A549 (cell line): ENCODE data around the gene KSR1. TPM values are rescaled to one million over a fixed set of nuclear protein-coding genes. Genes with fewer than 3 reads are reported as not detected.
"Not testable (repeated sequence)": the region's sequence is repeated elsewhere in the genome, so short reads cannot be mapped to it uniquely, and the experiment has no call there.

ENCODE experiments used
- ATAC-seq, 2 experiments: fragments of 200-7000 bp in 1 of 2; fragments of >200 bp in 1 of 2; cut with Nextera tagmentation in 1 of 2; cut with Tn5 transposase in 1 of 2; 3 replicates each; pipeline versions ENCODE4 v1.8.0 to v1.9.1; 2018 to 2020; ENCODE audit warnings: mild to moderate bottlenecking in 1 of 2, moderate library complexity in 1 of 2
- CTCF ChIA-PET: fragments of 300-600 bp; sonication (Branson Sonifier 250); formaldehyde crosslinking; extraction: SDS; loops from one replicate; lab custom pipeline; 2021; ENCODE audit warnings: antibody characterized with exemption, inconsistent platforms; lab: Yijun Ruan, JAX
- POLR2A ChIA-PET: fragments of 350-600 bp; formaldehyde crosslinking; extraction: SDS; loops from one replicate; lab custom pipeline; 2021; ENCODE audit warnings: antibody characterized with exemption, inconsistent platforms; lab: Yijun Ruan, JAX
- DNase-seq, 2 experiments: peaks; one replicate each; pipeline versions ENCODE4 v3.0.0 to v3.0.0-alpha.2; 2011 to 2016; ENCODE audit warnings: low read depth in 1 of 2, low spot score in 1 of 2
- FAIRE-seq: peaks from 2 replicates; lab custom pipeline; 2011; peaks lifted over from hg19 to GRCh38; lab: Jason Lieb, UNC
- H3K27ac ChIP-seq, 2 experiments: fragments of >200 bp; sonication (Bioruptor Twin); formaldehyde crosslinking; 3 replicates each; pipeline ENCODE4 v1.5.1; 2016 to 2017
- H3K4me1 ChIP-seq: fragments of >200 bp; sonication (Bioruptor Twin); formaldehyde crosslinking; 3 replicates; pipeline ENCODE4 v1.6.1; 2016
- H3K4me2 ChIP-seq: fragments of >200 bp; sonication (Bioruptor Twin); formaldehyde crosslinking; 3 replicates; pipeline ENCODE4 v1.6.1; 2016
- H3K4me3 ChIP-seq: fragments of >200 bp; sonication (Bioruptor Twin); formaldehyde crosslinking; 3 replicates; pipeline ENCODE4 v1.5.1; 2016
- H3K9me3 ChIP-seq: fragments of >200 bp; sonication (Bioruptor Twin); formaldehyde crosslinking; 3 replicates; pipeline ENCODE4 v1.6.1; 2016
- BHLHE40 ChIP-seq: IDR thresholded peaks from 2 replicates; pipeline ENCODE4 v1.6.1; 2012; ENCODE audit warnings: low read depth, low read length, inconsistent platforms
- EHF ChIP-seq: fragments of 250-450 bp; sonication (Bioruptor Pico); IDR thresholded peaks from 2 replicates; pipeline ENCODE4 v1.5.0; 2020; ENCODE audit warnings: mild to moderate bottlenecking
- EHMT2 ChIP-seq: fragments of 200-600 bp; sonication (generic); IDR thresholded peaks from 2 replicates; pipeline ENCODE4 v1.6.1; 2016; ENCODE audit warnings: antibody characterized with exemption, low read depth, mild to moderate bottlenecking, moderate library complexity
- FOXS1 ChIP-seq: fragments of 250-450 bp; sonication (Bioruptor Pico); IDR thresholded peaks from 2 replicates; pipeline ENCODE4 v1.5.0; 2020; ENCODE audit warnings: mild to moderate bottlenecking, moderate library complexity
- KDM1A ChIP-seq: fragments of 200-600 bp; sonication (generic); IDR thresholded peaks from 2 replicates; pipeline ENCODE4 v1.6.1; 2016; ENCODE audit warnings: low read depth, mild to moderate bottlenecking
- RAD21 ChIP-seq, 2 experiments: fragments of >200 bp in 1 of 2; sonication (Bioruptor Twin) in 1 of 2; formaldehyde crosslinking in 1 of 2; IDR thresholded peaks in 1 of 2; conservative IDR thresholded peaks in 1 of 2; 2 replicates in 1 of 2; 3 replicates in 1 of 2; pipeline ENCODE4 v1.6.1; 2012 to 2018; ENCODE audit warnings: inconsistent platforms in 1 of 2
- SMC3 ChIP-seq: fragments of >200 bp; sonication (Bioruptor Twin); formaldehyde crosslinking; IDR thresholded peaks from 3 replicates; pipeline ENCODE4 v1.6.1; 2018; ENCODE audit warnings: inconsistent platforms
- SREBF2 ChIP-seq: fragments of 450-650 bp; IDR thresholded peaks from 2 replicates; pipeline ENCODE4 v1.6.1; 2014; ENCODE audit warnings: mild to moderate bottlenecking, moderate library complexity
- TFCP2L1 ChIP-seq: fragments of 250-450 bp; sonication (Bioruptor Pico); IDR thresholded peaks from 2 replicates; pipeline ENCODE4 v1.5.0; 2021; ENCODE audit warnings: mild to moderate bottlenecking
- TP53 ChIP-seq: fragments of 250-450 bp; sonication (Bioruptor Pico); IDR thresholded peaks from 2 replicates; pipeline ENCODE4 v1.5.0; 2021; ENCODE audit warnings: mild to moderate bottlenecking, moderate library complexity
- WGBS: methylation state at CpG from one replicate; pipeline ENCODE4 v1.1.6; 2017; ENCODE audit errors: missing lambda C conversion rate; 5-methylcytosine and 5-hydroxymethylcytosine counted together
- polyA plus RNA-seq, 4 experiments: library from polyadenylated mRNA; depleted of rRNA in 3 of 4; stranded (reverse); fragments of >200 nt; fragmentation: RNase III in 1 of 4; extraction: RNeasy Plus Mini Kit Qiagen cat#74134 plus additional on column Dnase treatment in 1 of 4; gene quantifications; 2 replicates in 3 of 4; 3 replicates in 1 of 4; pipeline ENCODE4 v1.2.3, GENCODE V29; 2011 to 2017
- TF ChIP-seq, protein P1 (sequence below): fragments of 250-450 bp; sonication (Bioruptor Pico); IDR thresholded peaks from 2 replicates; pipeline ENCODE4 v1.5.0; 2020; ENCODE audit warnings: low read depth, mild to moderate bottlenecking, moderate library complexity
- TF ChIP-seq, protein P2 (sequence below): fragments of >200 bp; sonication (Bioruptor Twin); formaldehyde crosslinking; IDR thresholded peaks from 3 replicates; pipeline ENCODE4 v1.5.1; 2016

The KSR1 gene
- polyA plus RNA-seq, 2 of the 4 experiments (the other 2 are of a cell fraction), result 13.3 to 14.6 TPM

DNA sequence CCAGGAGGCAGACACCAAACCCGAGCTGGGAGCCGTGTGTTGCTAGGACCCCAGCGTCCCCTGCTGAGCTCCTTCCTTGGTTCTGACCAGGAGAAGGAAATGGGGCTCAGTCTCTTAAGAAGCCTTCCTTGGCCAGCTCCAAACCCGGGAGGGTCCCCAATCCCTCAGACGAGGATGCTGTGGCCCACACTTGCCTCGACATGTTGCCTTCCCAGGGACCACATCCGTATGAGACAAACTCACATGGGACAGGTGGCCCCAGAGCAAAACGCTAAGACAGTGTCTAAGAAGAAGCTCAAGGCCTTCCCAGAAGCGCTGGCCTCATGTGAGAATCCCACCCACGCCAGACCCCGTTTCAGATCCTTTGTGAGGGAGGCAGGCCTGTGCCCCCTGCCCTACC, 194.6 kb downstream of the KSR1 start:
- Histone ChIP-seq H3K27ac (no peak overlapping the region), H3K4me3 (no peak overlapping the region), H3K9me3 (no peaks in the 10 kb centered on the region), H3K4me1 (no peaks in the 10 kb centered on the region), H3K4me2 (no peak overlapping the region)
- TF ChIP-seq, protein P1, sequence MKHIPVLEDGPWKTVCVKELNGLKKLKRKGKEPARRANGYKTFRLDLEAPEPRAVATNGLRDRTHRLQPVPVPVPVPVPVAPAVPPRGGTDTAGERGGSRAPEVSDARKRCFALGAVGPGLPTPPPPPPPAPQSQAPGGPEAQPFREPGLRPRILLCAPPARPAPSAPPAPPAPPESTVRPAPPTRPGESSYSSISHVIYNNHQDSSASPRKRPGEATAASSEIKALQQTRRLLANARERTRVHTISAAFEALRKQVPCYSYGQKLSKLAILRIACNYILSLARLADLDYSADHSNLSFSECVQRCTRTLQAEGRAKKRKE, result no peak
- POLR2A ChIA-PET, result no interaction called here
- FAIRE-seq (no peak), ATAC-seq (no peak), DNase-seq (no peak)
- 58% methylated on average over 11 of the region's 11 CpGs for WGBS
- CTCF ChIA-PET, result interaction anchor here (0.6 to 23.8 kb wide), 49 partner anchors 11 to 1011 kb away, joined by 3 to 500 read pairs (median 4); partner anchors contain the start of genes LGALS9 and NOS2

DNA sequence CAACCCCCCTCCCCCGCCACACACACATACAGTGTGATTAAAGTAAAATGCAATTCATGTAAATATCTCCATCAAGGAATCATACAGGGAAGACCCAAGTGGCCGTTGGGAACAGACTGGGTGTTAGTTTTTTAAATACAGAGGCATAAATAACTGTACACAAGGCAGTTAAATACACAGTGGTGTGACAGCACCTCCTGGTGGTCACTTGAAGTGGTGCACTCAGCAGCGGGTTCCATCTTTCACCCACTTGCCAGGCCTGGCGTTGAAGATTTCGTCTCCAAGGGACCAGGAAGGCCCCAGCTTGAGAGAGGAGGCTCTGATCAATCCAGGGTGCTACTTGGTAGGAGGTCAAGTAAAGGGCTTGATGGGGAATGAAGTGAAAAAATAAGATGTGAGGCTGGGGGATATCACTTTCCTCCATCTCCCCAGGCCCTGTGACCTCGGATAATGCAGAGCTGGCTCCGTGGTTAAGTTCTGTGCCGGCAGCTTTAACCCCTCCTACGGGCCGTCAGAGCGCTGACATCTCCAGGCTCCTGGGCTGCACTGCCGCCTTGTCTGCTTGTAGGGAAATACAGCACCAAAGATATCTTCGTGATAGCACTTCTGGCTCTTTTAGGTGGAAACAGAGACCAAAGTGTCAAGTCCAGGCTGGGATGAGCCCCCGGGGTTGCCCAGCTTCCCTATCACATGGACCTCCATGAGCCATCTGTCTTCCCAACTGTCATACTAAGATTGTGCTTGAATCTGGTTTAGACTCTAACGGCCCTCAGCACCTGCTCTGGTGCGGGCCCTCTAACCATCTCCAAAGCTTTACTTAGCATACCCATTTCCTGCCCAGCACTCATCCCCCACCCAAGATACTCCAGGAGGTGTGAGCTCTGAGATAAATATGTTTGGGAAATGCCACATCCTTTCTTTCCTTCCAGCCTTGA, 195.4 kb downstream of the KSR1 start:
- Histone ChIP-seq H3K27ac (no peak overlapping the region), H3K4me3 (no peak overlapping the region), H3K9me3 (no peaks in the 10 kb centered on the region), H3K4me2 (no peak overlapping the region), H3K4me1 (no peaks in the 10 kb centered on the region)
- TF ChIP-seq BHLHE40 (no peak), RAD21 (conservative IDR thresholded peaks at IDR 0.05 in 1 of 2, IDR thresholded peaks at IDR 0.05 in 1 of 2) (peak; percentile 76 to 82), KDM1A (no peak), EHF (CRISPR knock-in tag) (no peak), SREBF2 (no peak), SMC3 (peak; percentile 66)
- TF ChIP-seq, protein P1, result no peak
- TF ChIP-seq, protein P2, sequence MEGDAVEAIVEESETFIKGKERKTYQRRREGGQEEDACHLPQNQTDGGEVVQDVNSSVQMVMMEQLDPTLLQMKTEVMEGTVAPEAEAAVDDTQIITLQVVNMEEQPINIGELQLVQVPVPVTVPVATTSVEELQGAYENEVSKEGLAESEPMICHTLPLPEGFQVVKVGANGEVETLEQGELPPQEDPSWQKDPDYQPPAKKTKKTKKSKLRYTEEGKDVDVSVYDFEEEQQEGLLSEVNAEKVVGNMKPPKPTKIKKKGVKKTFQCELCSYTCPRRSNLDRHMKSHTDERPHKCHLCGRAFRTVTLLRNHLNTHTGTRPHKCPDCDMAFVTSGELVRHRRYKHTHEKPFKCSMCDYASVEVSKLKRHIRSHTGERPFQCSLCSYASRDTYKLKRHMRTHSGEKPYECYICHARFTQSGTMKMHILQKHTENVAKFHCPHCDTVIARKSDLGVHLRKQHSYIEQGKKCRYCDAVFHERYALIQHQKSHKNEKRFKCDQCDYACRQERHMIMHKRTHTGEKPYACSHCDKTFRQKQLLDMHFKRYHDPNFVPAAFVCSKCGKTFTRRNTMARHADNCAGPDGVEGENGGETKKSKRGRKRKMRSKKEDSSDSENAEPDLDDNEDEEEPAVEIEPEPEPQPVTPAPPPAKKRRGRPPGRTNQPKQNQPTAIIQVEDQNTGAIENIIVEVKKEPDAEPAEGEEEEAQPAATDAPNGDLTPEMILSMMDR, result peak; percentile 83
- ATAC-seq (peak; percentile 31 to 65; a peak in 3 of 6 replicates), FAIRE-seq (no peak), DNase-seq (peak in 1 of 2 experiments; percentile 60)
- ChIA-PET CTCF (interaction anchor here (0.7 to 23.8 kb wide), 56 partner anchors 9 to 458 kb away, joined by 3 to 500 read pairs (median 4); partner anchors contain the start of genes KSR1 and LGALS9), POLR2A (no interaction called here)
- 56% methylated on average over 16 of the region's 16 CpGs for WGBS

DNA sequence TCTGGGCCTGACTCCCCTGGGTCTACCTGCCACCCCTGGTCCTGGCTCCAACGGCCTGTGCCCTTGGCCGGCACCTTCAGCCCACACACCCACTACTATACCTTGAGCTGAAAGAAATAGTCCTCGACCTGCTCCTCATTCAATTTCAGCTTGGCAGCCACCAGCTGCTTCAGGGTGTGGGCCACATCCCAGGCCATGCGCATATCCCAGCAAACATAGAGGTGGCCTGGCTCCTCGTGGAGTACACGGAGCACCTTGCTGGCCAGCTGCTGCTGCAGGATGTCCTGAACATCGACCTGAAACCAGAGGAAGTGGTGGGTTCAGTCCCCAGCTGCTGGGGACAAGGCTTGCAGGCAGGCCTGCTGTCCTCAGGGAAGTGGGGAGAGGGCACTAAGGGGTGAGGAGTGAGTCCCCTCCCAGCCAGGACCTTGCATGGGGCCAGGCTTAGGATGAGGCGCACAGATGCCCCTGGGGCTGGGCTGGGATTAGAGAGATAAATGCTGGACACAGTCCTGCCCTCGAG, 197.3 kb downstream of the KSR1 start:
- DNase-seq, H3K4me1 ChIP-seq, H3K4me3 ChIP-seq, POLR2A ChIA-PET, FAIRE-seq, H3K4me2 ChIP-seq, H3K27ac ChIP-seq, ATAC-seq, H3K9me3 ChIP-seq: not testable (repeated sequence)
- WGBS, result 66% methylated on average over 9 of the region's 9 CpGs
- CTCF ChIA-PET, result interaction anchor here (1.4 to 23.8 kb wide), 22 partner anchors 10 to 434 kb away, joined by 3 to 500 read pairs (median 9); partner anchors contain the start of gene KSR1

DNA sequence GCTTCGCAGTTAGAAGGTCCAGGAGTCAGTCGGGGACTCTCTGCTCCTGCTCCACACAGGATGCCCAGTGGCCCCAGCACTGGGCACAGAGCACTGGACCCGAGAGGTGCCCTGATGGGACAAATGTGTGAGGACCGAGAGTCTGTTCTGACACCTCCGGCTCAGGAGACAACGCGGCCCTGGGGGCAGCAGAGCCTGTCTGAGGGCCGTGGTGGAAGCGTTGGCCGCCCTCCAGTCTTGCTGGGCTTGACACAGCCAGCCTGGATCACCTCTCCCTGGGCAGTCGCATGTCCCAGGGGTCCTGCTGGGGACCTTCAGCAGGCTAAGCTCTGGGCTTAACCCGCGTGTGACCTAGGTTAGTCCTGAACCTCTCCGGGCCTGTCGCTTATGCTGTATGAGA, 197.9 kb downstream of the KSR1 start:
- Histone ChIP-seq H3K4me3 (no peak overlapping the region), H3K9me3 (no peaks in the 10 kb centered on the region), H3K4me2 (0 out of 3 replicates have a peak overlapping the region, but pooled peaks have one; percentile 5), H3K4me1 (no peaks in the 10 kb centered on the region), H3K27ac (peak overlapping the region in 1 of 2 experiments; percentile 35; a peak in 1 of 6 replicates)
- DNase-seq (no peak), FAIRE-seq (no peak), ATAC-seq (no peak)
- POLR2A ChIA-PET, result no interaction called here
- TF ChIP-seq FOXS1 (CRISPR knock-in tag) (no peak), TP53 (CRISPR knock-in tag) (no peak), TFCP2L1 (CRISPR knock-in tag) (no peak), EHMT2 (no peak)
- CTCF ChIA-PET, result interaction anchor here (0.6 to 23.8 kb wide), 54 partner anchors 8 to 529 kb away, joined by 3 to 500 read pairs (median 6); partner anchors contain the start of gene KSR1
- WGBS, result 96% methylated on average over 9 of the region's 15 CpGs
